ENCODE results near the gene NPAS3.

NPAS3 gene

DNA sequence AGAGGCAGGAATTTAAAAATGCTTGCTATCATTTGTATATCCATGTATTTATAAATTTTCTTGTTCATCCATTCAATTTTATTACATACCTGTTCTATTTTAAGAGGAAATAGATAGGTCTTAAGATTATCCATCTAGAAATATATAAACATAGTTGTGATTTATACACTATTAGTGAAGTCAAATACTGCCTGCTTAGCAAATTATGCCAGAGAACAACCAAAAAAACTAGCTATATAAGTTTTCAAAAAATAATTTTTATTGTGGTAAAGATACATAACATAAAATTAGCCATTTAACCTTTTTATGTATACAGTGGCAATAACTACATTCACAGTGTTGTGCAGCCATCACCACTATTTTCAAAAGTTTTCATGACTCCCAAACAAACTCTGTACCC, 237.3 kb downstream of the NPAS3 start:
- Histone ChIP-seq H3K9me3 (ENCODE audit: control insufficient read depth, insufficient read depth, low read length) (no peaks in the 10 kb centered on the region), H3K4me1 (ENCODE audit: insufficient read depth, low read length) (no peaks in the 10 kb centered on the region), H3K9ac (ENCODE audit: low read depth, low read length) (no peak overlapping the region), H3K36me3 (ENCODE audit: insufficient read depth, low read length) (no peaks in the 10 kb centered on the region)

DNA sequence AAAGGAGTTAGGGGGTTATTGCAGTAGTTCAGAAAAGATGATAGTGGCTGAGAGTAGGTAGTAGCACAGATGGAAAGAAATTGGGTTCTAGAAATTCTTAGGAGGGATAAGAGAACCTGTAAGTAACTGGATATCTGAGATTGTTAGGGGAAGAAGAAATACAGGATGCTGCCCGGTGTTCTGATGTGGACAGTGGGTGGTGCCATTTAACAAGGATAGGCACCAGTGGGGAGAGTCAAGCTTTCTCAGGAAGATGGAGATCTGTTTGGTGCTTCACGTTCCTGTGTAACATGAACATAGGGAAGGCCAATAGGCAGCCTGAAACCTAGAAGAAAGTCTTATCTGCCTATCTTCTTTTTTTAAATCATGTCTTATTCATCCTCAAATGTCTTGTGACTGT, 245.9 kb downstream of the NPAS3 start:
- H3K9ac ChIP-seq (ENCODE audit: low read depth, low read length) = no peak overlapping the region
- no peaks in the 10 kb centered on the region for H3K4me1 ChIP-seq (ENCODE audit: insufficient read depth, low read length)
- H3K9me3 ChIP-seq (ENCODE audit: control insufficient read depth, insufficient read depth, low read length) = no peaks in the 10 kb centered on the region
- no peaks in the 10 kb centered on the region for H3K36me3 ChIP-seq (ENCODE audit: insufficient read depth, low read length)

DNA sequence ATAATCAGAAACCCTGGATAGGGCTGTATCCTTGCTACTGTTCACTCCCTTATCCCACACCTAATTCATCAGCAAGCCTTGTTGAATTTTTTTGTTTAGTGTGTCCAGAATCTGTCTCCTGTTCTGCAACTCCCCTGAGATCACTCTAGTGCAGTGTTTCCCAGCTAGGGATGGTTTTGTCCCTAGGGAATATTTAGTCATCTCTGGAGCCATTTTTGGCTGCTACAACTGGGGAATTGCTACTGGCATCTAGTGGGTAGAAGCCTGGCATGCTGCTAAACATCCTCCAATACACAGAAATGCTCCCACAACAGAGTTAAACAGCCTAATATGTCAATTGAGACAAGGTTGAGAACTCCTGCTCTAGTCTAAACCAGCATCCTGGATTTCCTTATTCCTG, 248.0 kb downstream of the NPAS3 start:
- no peaks in the 10 kb centered on the region for H3K9me3 ChIP-seq (ENCODE audit: control insufficient read depth, insufficient read depth, low read length)

DNA sequence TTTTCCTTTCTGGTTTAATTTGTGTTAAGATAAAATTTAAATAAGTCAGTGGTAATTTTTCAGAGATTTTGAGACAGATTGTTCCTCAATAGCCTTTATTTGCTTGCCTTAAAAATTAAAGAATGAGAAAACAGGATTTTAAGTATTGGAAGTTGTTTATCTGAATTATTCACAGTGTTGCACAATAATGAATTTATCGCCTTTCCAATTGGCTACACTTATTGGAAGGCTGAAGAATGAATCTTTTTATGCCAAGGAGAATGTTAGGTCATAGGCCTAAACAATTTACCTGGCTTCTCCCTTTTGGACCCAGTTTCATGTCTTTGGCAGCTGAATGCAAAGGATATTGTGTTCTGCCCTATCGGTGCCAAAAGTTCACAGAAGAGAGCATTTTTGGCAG, 250.2 kb downstream of the NPAS3 start:
- H3K9ac ChIP-seq (ENCODE audit: low read depth, low read length) = no peak overlapping the region
- no peaks in the 10 kb centered on the region for H3K4me1 ChIP-seq (ENCODE audit: insufficient read depth, low read length)

More for the DNA sequence above, 248.0 kb downstream of the NPAS3 start:
- no peaks in the 10 kb centered on the region for H3K36me3 ChIP-seq (ENCODE audit: insufficient read depth, low read length)
- H3K9ac ChIP-seq (ENCODE audit: low read depth, low read length) = no peak overlapping the region
- no peaks in the 10 kb centered on the region for H3K4me1 ChIP-seq (ENCODE audit: insufficient read depth, low read length)

DNA sequence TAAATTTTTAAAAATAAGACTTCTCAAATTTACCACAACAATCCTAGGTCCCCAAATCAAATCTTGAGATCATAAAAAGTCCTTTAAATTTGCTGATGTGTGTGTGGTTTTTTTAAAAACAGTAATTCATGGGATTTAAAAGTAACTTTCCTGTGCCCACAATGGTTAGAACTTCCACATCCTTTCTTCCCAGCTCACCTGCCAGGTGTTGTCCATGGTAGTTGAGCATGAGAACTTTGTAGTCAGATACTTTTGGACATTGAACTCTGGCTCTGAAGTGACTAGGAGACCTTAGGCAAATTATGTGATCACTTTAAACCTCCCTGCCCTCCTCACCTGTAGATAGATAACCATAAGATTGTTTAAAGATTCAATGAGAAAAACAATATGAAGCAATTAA, 253.2 kb downstream of the NPAS3 start:
- H3K4me1 ChIP-seq (ENCODE audit: insufficient read depth, low read length) = no peaks in the 10 kb centered on the region
- H3K36me3 ChIP-seq (ENCODE audit: insufficient read depth, low read length) = no peaks in the 10 kb centered on the region
- no peak overlapping the region for H3K9ac ChIP-seq (ENCODE audit: low read depth, low read length)
- H3K9me3 ChIP-seq (ENCODE audit: control insufficient read depth, insufficient read depth, low read length) = no peaks in the 10 kb centered on the region

More for the DNA sequence above, 250.2 kb downstream of the NPAS3 start:
- H3K9me3 ChIP-seq (ENCODE audit: control insufficient read depth, insufficient read depth, low read length) = no peaks in the 10 kb centered on the region
- H3K36me3 ChIP-seq (ENCODE audit: insufficient read depth, low read length) = no peaks in the 10 kb centered on the region

DNA sequence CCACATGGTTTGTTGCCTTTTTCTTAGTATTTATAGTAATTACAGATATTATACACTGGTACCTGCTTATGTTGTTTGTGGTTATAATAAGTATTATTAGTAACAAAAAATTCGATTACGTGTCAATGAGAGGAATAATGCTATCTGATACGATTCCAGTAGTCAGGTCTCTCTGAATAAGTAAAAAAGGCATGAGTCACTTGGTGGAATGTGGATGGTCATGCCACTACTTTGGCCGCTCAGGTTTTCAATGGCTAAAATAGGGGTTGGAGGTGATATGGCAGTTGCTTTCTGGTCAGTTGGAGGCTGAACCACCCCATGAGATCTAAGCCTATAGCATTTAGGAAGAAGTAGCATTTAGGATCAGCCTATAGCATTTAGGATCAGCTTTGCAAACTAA, 255.9 kb downstream of the NPAS3 start:
- no peak overlapping the region for H3K9ac ChIP-seq (ENCODE audit: low read depth, low read length)
- H3K36me3 ChIP-seq (ENCODE audit: insufficient read depth, low read length) = no peaks in the 10 kb centered on the region
- H3K9me3 ChIP-seq (ENCODE audit: control insufficient read depth, insufficient read depth, low read length) = no peaks in the 10 kb centered on the region
- no peaks in the 10 kb centered on the region for H3K4me1 ChIP-seq (ENCODE audit: insufficient read depth, low read length)

DNA sequence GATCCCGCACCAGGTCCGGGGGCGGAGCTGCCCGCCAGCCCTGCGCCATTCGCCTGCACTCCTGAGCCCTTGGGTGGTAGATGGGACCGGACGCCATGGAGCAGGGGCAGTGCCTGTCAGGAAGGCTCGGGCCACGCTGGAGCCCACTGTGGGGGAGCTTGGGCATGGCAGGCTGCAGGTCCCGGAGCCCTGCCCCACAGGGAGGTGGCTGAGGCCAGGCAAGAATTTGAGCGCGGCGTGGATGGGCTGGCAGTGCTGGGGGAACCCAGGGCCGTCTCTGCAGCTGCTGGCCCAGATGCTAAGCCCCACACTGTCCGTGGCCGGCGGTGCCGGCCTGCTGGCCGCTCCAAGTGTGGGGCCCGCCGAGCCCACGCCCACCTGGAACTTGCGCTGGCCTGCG, 260.0 kb downstream of the NPAS3 start:
- no peaks in the 10 kb centered on the region for H3K9me3 ChIP-seq (ENCODE audit: control insufficient read depth, insufficient read depth, low read length)
- no peaks in the 10 kb centered on the region for H3K4me1 ChIP-seq (ENCODE audit: insufficient read depth, low read length)
- H3K9ac ChIP-seq (ENCODE audit: low read depth, low read length) = no peak overlapping the region
- H3K36me3 ChIP-seq (ENCODE audit: insufficient read depth, low read length) = no peaks in the 10 kb centered on the region

DNA sequence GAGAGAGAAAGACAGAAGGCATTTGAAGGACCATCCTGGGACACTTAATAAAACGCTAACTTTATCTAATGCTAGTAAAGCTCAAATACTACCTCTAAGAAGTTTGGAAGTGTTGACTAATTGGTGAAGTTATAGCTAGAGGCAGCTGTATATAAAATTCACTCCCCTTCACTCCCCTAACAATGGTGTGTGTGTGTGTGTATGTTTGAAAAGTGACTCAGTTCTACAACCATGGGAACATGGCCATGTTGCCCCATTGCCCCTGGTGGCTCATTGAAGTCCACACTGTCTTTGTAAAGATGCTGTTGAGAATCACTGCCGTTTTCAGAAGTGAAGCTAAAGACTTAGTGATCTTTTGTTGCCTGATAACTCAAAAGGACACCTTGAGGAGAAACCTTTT, 262.4 kb downstream of the NPAS3 start:
- Histone ChIP-seq H3K9ac (ENCODE audit: low read depth, low read length) (no peak overlapping the region), H3K36me3 (ENCODE audit: insufficient read depth, low read length) (no peaks in the 10 kb centered on the region), H3K9me3 (ENCODE audit: control insufficient read depth, insufficient read depth, low read length) (no peaks in the 10 kb centered on the region), H3K4me1 (ENCODE audit: insufficient read depth, low read length) (no peaks in the 10 kb centered on the region)

DNA sequence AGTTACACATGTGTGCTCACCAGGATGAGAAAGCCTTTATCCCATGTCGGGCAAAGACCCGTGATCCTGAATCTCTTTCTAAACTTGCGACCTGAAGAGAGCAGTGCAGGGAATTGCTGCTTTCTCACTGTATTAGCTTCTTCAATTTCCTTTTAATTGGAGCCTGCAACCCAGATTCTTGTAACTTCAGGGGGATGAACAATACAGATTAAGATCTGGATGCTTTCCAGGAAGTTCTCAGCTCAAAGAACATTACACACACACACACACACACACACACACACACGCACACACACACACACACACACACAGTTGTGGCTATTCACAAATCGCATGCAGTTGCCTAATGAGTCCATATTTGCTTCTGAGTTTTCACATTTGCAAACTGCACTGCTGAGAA, 268.3 kb downstream of the NPAS3 start:
- Histone ChIP-seq H3K9ac (ENCODE audit: low read depth, low read length) (no peak overlapping the region), H3K4me1 (ENCODE audit: insufficient read depth, low read length) (no peaks in the 10 kb centered on the region), H3K9me3 (ENCODE audit: control insufficient read depth, insufficient read depth, low read length) (no peaks in the 10 kb centered on the region), H3K36me3 (ENCODE audit: insufficient read depth, low read length) (no peaks in the 10 kb centered on the region)

DNA sequence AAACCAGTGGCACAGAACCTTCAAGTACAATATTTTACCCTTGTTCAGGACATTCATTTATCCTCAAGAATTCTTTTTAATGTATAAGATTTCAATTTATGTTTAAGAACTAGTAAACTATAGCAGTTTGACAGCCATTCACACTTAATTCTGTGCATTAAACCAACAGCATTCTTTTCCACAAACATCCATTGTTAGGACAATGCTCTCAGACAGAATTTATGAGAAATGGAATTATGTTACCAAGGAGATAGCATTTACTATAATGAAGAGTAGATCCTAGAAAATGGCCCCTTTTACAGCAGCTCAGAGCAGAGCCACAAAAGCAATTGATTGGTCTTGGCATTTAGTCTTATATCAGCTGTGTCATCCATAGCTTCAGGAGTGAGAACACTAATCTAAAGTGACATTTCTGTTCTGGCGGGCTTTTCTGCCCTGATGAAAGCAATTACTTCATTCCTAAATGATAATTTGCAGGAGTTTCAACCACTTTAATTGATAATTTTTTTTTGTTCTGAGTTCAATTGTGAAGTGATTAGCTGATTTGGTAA, 268.9 kb downstream of the NPAS3 start:
- no peak overlapping the region for H3K9ac ChIP-seq (ENCODE audit: low read depth, low read length)
- H3K9me3 ChIP-seq (ENCODE audit: control insufficient read depth, insufficient read depth, low read length) = no peaks in the 10 kb centered on the region
- no peaks in the 10 kb centered on the region for H3K36me3 ChIP-seq (ENCODE audit: insufficient read depth, low read length)
- no peaks in the 10 kb centered on the region for H3K4me1 ChIP-seq (ENCODE audit: insufficient read depth, low read length)

DNA sequence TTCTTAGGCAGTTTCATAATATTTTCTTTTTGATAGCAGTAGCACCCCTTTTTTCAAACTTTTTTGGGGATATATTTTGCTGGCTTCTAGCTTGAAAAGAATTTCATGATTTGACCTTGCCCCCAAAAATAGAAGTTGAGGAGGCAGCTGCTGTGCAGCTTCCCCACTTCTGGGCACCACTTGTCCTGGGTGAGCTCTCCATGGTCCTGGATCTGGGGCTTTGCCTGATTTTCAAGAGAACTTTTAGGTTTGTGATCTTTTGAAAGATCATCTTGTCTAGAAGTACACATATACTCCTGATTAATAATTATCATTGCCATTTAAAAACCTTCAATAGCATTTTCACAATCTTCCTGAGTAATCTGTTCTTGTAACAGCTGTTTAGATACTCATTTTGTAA, 271.6 kb downstream of the NPAS3 start:
- Histone ChIP-seq H3K9ac (ENCODE audit: low read depth, low read length) (no peak overlapping the region), H3K36me3 (ENCODE audit: insufficient read depth, low read length) (no peaks in the 10 kb centered on the region), H3K4me1 (ENCODE audit: insufficient read depth, low read length) (no peaks in the 10 kb centered on the region), H3K9me3 (ENCODE audit: control insufficient read depth, insufficient read depth, low read length) (no peaks in the 10 kb centered on the region)

DNA sequence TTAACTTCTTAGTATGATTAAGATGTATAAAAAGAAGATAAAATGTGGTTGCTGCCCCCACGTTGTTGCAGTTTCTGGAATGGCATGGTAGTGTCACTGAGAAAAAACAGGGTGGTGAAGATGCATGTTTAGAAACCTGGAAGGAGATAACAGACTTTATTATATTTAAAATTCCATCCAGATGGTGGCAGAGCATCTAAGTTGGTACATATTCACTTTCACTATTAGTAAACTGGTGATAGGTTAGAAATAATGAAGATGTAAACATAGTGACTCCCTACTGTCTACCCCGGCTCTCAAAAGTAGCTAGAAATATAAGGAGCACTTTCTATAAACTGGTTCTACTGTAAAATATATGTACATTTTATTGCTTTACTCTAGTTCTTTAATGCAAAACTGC, 279.3 kb downstream of the NPAS3 start:
- Histone ChIP-seq H3K9me3 (ENCODE audit: control insufficient read depth, insufficient read depth, low read length) (no peaks in the 10 kb centered on the region), H3K4me1 (ENCODE audit: insufficient read depth, low read length) (no peaks in the 10 kb centered on the region), H3K36me3 (ENCODE audit: insufficient read depth, low read length) (no peaks in the 10 kb centered on the region), H3K9ac (ENCODE audit: low read depth, low read length) (no peak overlapping the region)

DNA sequence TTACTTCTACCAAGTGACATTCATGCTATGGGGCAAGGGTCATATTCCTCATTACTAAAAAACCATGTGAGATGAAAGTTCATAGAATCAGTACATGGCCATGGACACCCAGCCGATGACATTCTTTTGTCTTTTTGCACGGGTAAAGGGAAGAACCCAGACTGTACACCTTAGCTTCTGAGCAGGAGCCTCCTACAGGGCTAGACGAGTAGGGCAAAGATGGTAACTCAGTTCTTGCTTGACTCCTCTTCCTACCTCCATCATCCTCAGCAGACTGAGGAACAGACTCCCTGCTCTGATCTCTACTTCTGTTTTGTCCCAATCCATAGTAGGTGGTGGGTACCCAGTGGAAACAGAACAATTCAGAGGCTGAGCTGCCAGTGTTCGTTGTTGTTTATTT, 281.3 kb downstream of the NPAS3 start:
- no peaks in the 10 kb centered on the region for H3K4me1 ChIP-seq (ENCODE audit: insufficient read depth, low read length)
- no peaks in the 10 kb centered on the region for H3K36me3 ChIP-seq (ENCODE audit: insufficient read depth, low read length)
- no peaks in the 10 kb centered on the region for H3K9me3 ChIP-seq (ENCODE audit: control insufficient read depth, insufficient read depth, low read length)
- no peak overlapping the region for H3K9ac ChIP-seq (ENCODE audit: low read depth, low read length)

DNA sequence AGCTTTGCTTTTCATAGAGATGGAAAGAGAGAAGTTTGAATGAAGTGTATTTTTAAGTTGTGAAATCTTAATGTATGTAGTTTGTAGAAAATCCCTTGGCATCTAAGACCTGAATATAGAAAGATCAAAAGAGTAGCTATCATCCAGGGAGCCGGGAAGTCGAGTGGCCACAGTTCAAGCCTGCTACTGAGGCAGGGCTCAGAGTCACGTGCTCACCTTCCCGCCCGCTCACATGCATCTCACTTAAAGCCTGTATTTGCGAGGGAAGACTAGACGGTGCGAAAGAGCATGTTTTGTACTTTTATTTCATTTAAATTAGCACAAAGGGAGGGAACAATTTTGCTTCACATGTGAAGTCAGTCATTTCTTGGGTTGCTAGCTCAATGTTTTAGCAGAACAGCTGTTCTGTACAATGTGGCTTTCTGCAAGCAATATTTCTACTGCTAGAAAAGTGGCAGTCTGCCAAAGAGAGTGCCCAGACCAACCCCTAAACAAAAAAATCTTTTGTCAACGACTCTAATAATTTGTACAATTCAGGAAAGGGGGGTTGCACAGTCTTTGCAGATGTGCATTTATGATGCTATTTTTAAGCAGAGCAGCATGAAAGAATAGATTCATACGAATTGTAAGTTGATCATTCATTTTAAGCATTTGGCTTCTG, 290.7 kb downstream of the NPAS3 start:
- H3K9ac ChIP-seq (ENCODE audit: low read depth, low read length) = no peak overlapping the region
- no peaks in the 10 kb centered on the region for H3K9me3 ChIP-seq (ENCODE audit: control insufficient read depth, insufficient read depth, low read length)
- H3K36me3 ChIP-seq (ENCODE audit: insufficient read depth, low read length) = no peaks in the 10 kb centered on the region; the same call in 1 of the 2 replicates

DNA sequence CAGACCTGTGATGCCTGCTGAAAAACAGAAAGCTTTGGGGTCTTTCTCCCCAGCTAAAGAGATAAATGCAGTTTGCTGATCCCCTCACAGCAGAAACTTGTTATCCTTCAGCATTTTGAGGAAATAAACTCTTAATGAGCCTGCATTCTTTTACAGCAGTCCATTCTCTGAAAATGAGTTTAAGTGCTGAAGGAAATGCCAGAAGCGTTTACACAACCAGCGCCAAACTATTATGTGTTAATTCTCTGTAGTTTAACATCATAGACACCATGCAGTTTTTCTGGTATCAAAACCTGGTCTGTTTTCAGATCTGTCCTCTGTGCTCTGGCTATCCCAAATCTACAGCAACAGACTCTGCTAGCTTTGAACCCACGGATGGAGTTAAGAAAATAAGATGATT, 291.3 kb downstream of the NPAS3 start:
- no peak overlapping the region for H3K9ac ChIP-seq (ENCODE audit: low read depth, low read length)
- peaks cover 14% of the 10 kb centered on the region; the same call in 1 of the 2 replicates for H3K4me1 ChIP-seq (ENCODE audit: insufficient read depth, low read length)
- H3K9me3 ChIP-seq (ENCODE audit: control insufficient read depth, insufficient read depth, low read length) = no peaks in the 10 kb centered on the region
- no peaks in the 10 kb centered on the region; the same call in 1 of the 2 replicates for H3K36me3 ChIP-seq (ENCODE audit: insufficient read depth, low read length)

More for the DNA sequence above, 290.7 kb downstream of the NPAS3 start:
- H3K4me1 ChIP-seq (ENCODE audit: insufficient read depth, low read length) = peaks cover 14% of the 10 kb centered on the region; the same call in 1 of the 2 replicates

Data from ES-I3 (cell line).